ENCODE results near the gene AK1. TPM values are rescaled to one million over a fixed set of nuclear protein-coding genes. Genes with fewer than 3 reads are reported as not detected.
A peak's percentile ranks its signal among the peaks of the same experiment; 100 is the strongest.

The AK1 gene
- total and polyA plus RNA-seq, 9 of the 15 experiments (the other 6 are each of a cell fraction or from before 2014, with no cell fraction given): 10.1 to 71.8 (median 39.0) TPM

GRCh38 chr9:127847178-127847510 lies 30.3 kb downstream of the AK1 start:
- Histone ChIP-seq H3K9ac (ENCODE audit: insufficient read depth in 1 of 2, low read depth in 2 of 2, low read length in 2 of 2) (peak overlapping the region in 1 of 2 experiments; percentile 69; a peak in 1 of 4 replicates), H3K27ac (ENCODE audit: extremely low read depth, low read depth, low read length) (no peak overlapping the region), H4K20me1 (replicated peaks; ENCODE audit: control insufficient read depth, insufficient read depth, low read length) (no peaks in the 10 kb centered on the region), H3K4me3 (no peak overlapping the region), H3K4me2 (ENCODE audit: insufficient read depth, low read length) (no peak overlapping the region), H2AFZ (ENCODE audit: low read depth, low read length) (no peak overlapping the region), H3K79me2 (ENCODE audit: control insufficient read depth, insufficient read depth, low read length) (no peaks in the 10 kb centered on the region), H3K4me1 (replicated peaks in 1 of 2; ENCODE audit: control insufficient read depth in 2 of 2, insufficient read depth in 2 of 2, low read length in 2 of 2) (peaks cover 23 to 27% of the 10 kb centered on the region in 2 experiments), H3K36me3 (ENCODE audit: control insufficient read depth, insufficient read depth, low read length) (no peaks in the 10 kb centered on the region), H3K9me1 (ENCODE audit: control insufficient read depth, insufficient read depth, low read length) (peaks cover 3% of the 10 kb centered on the region), H3K27me3 (ENCODE audit: control insufficient read depth in 2 of 2, insufficient read depth in 2 of 2, low read length in 2 of 2) (no peaks in the 10 kb centered on the region), H3K9me3 (replicated peaks; ENCODE audit: control insufficient read depth, insufficient read depth, low read depth, low read length) (peaks cover 17% of the 10 kb centered on the region)
- no peak for FAIRE-seq
- intact Hi-C loops (cut with micrococcal nuclease): no loop called here
- BruUV-seq (replicated peaks): no TSS peak
- TF ChIP-seq CEBPB (tag; IDR thresholded peaks at IDR 0.05) (peak; percentile 31; the same call in 1 of the 2 replicates), ATF2 (CRISPR knock-in tag; IDR thresholded peaks at IDR 0.05) (no peak), RNF219 (CRISPR knock-in tag; IDR thresholded peaks at IDR 0.05) (no peak), ATF3 (IDR thresholded peaks at IDR 0.05) (0 out of 2 replicates have a peak, but pooled peaks have one; percentile 8), ATF3 (CRISPR knock-in tag; conservative IDR thresholded peaks at IDR 0.05) (no peak), U2AF2 (optimal IDR thresholded peaks at IDR 0.05; ENCODE audit: low read depth, low read length) (no peak), GMEB1 (CRISPR knock-in tag; IDR thresholded peaks at IDR 0.05) (no peak), ELF4 (CRISPR knock-in tag; IDR thresholded peaks at IDR 0.05) (no peak)
- ATAC-seq: peak; percentile 48; the same call in 2 of the 3 replicates
- DNase-seq (ENCODE audit: extremely low read depth in 1 of 4, low spot score in 3 of 4): no peak
- 62% methylated on average over 6 of the region's 6 CpGs for WGBS (ENCODE audit: insufficient coverage, low coverage, missing lambda C conversion rate)
- in situ Hi-C loops (cut with MboI): no loop called here
- ChIA-PET CTCF (ENCODE audit: low intra/inter-chr PET ratio) (no interaction called here), POLR2A (interaction anchor here (0.6 kb wide), 3 partner anchors 10 to 54 kb away, joined by 3 to 6 read pairs (median 5); no protein-coding TSS in a partner anchor)
